HPDE6-E6E7 (cell line): Measurements from ENCODE around the gene TEKT1.
"Not testable (repeated sequence)": the region's sequence is repeated elsewhere in the genome, so short reads cannot be mapped to it uniquely, and the experiment has no call there.

Experiments used
- DNase-seq: peaks from one replicate; pipeline ENCODE4 v3.0.0; 2011; ENCODE audit warnings: missing footprints; ENCODE audit errors: extremely low spot score

Gene TEKT1

DNA sequence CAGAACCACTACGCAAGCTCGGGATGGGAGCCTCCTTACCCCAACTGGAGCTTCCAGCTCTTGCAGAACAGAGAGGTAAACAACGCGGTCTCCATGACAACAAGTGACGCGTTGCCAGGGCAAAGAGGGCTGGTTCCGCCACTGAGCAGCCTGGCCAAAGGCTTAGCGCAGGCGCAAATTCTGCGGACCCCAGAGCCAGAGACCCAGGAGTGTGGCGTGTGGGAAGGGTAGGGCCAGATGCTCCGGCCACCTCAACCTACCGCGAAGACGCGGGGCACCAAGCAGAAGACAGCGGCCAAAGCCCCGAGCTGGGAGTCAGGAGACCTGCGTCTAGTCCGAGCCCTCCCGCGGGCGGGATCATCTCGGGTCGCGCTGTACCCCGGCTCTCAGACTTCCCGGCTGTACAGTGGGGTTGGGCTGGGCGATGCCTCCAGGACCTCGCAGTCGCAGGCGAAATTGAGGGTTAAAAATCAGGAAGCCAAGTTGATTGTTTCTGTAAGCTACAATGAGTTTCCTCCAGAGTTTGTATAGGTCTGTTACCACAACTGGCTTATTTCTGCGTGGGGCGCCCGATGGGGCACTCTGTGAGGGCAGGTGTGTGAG lies at the start of gene TEKT1:
TSS of gene TEKT1 (minus strand) at position 69 of the 603 bp plus-strand sequence. CDS start 1,353 bp downstream, outside the sequence.
- DNase-seq = peak; percentile 83

DNA sequence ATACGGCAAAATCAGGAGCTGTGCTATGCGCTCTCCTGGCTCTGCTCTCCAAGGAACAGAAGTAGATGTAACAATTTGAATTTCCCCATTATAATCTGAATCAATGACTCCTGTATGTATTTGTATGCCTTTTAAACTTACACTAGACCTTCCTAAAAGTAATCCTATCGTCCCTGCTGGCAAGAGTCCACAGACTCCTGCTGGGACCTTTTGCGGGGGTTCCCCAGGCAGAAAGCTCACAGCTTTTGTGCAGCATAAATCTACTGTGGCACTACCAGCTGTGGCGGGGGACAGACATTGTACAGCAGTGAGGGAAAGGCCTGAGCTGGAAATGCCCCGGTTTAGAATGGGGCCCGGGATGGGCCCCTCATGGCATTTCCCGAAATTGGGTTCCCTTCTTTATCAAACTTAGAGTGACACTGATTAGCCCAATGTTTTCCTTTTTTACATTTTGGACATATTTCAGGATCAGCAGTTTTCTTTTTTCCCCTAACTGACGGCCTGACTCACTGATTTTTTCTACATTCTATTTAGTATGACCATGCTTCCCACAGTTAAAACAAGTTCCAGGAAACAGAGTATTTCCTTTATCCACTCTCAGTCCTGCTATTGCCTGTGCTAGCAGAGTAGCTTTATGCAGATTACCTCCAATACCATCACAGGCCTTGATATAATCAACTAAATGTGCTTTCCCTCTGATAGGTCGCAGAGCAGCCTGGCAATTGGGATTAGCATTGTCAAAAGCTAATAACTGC lies 47.9 kb upstream of the TEKT1 start:
- DNase-seq = not testable (repeated sequence)

DNA sequence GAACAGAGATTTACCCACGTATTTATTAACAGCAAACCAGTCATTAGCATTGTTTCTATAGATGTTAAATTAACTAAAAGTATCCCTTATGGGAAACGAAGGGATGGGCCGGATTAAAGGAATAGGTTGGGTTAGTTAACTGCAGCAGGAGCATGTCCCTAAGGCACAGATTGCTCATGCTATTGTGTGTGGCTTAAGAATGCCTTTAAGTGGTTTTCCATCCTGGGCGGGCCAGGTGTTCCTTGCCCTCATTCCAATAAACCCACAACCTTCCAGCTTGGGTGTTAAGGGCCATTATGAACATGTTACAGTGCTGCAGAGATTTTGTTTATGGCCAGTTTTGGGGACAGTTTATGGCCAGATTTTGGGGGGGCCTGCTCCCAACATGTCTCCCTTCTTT lies 43.7 kb upstream of the TEKT1 start:
- DNase-seq = not testable (repeated sequence)

DNA sequence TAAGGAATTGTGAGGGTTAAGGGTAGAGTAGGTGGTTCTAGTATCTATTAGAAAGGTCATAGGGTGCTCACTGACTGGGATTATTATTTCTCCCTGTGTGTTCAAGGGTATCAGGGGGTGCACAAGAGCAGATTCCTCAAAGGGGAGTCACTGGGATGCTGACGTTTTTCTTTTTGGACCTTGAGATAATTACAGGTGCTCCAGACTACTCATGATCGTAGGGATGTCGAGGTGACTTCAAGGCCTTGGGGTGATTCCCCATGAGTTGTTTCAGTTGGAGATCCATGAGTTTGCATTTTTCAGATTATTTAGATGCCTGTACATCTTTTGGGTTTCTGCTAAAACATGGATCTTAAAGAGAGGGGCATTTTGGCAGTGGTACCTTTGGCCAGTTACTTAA lies 41.4 kb upstream of the TEKT1 start:
- DNase-seq = no peak

DNA sequence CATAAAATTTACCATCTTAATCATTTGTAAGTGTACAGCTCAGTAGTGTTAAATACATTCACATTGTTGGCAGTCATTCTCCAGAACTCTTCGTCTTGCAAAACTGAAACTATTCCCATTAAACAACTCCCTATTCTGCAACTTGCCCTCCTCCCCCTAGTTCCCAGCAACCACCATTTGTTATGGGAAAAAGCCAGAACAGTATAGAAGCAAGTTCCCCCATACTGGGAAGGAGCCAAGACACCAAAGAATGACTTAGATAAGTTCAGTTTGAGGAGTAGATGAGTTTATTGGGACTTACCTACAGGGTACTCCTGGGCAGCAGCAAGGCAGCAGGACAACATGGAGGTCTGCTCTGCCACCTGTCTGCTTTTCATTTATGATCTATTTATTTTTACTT lies 39.3 kb upstream of the TEKT1 start:
- DNase-seq = no peak

DNA sequence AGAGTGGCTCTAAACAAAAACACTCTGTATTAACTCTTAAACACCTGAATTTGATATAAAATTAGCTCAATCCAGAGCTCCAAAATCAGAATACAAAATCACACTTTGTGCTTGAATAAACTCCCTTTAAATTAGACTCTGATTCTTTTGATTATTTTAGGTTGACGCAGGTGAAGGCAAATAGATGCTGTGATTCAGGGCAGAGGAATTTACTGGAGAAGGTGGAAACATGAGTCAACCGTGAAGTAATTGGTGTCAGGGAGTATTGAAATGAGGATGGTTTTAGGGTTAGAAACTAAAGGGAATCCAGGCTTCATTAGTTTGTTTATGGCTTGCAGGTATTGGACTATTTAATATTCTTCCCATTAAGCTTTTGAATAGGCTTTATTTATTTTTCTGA lies 37.1 kb upstream of the TEKT1 start:
- peak; percentile 48 for DNase-seq

DNA sequence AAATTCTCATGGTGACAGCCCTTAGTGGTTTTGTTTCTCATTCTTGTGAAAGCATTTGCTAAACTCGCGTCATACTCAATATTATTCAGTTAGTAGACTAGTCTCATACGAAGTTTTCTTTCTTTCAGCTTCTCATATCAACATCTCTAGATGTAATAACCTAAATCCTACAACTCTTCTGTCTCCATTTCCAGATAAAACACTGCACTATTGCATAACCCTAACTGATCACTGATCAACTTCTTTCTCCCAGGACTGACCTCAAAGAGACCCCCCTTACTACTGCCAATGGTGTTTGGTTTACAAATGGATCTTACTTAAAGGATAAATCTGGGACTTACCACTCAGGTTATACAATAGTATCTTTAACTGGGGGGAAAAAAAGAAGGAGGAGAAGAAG lies 36.3 kb upstream of the TEKT1 start:
- DNase-seq = no peak

DNA sequence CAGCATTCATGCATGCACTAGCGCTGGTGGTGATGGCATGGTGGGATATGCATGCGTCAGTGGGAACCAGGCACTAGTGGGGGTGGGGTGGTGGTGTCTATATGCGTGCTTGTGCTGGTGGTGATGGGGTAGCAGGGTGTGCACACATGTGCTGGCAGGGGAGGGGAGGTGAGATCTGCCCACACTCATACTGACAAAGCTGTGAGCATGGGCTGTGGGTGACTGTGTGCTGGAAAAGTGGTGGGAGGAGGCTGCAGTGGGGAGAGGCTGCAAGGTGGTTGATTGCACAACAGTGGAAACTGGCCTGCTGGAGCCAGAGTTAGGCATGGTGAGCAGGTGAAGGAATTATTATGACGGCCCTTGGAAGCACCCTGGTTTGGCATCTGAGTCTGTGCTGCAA lies 31.3 kb upstream of the TEKT1 start:
- DNase-seq = no peak

DNA sequence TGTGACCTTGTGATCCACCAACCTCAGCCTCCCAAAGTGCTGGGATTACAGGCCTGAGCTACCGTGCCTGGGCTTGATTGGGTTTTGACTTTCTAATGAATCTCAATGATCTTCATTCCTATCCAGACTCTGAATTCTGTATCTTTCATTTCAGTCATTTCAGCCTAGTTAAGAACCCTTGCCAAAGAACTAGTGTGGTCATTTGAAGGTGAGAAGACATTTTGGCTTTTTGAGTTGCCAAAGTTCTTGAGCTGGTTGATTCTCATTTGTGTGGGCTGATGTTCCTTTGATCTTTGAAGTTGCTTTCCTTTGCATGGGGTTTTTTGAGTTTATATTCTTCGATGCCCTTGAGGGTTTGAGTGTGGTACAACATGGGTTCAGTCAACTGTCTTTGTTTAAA lies 30.6 kb upstream of the TEKT1 start:
- no peak for DNase-seq

DNA sequence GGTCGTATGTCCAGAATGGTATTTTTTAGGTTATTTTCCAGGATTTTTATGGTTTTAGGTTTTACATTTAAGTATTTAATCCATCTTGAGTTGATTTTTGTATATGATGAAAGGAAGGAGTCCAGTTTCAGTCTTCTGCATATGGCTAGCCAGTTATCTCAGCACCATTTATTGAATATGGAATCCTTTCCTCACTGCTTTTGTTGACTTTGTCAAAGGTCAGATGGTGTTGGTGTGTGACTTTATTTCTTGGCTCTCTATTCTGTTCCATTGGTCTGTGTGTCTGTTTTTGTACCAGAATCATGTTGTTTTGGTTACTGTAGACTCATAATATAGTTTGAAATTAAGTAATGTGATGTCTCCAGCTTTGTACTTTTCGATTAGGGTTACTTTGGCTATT lies 26.4 kb upstream of the TEKT1 start:
- DNase-seq = no peak

DNA sequence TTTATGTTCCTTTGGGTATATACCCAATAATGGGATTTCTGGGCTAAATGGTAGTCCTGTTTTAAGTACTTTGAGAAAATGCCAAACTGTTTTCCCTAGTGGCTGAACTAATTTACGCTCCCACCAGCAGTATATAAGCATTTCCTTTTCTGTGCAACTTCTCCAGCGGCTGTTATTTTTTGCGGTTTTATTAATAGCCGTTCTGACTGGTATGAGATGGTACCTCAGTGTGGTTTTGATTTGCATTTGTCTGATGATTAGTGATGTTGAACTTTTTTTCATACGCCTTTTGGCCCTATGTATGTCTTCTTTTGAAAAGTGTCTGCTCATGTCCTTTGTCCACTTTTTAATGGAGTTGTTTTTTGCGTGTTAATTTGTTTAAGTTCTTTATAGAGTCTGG lies 25.8 kb upstream of the TEKT1 start:
- no peak for DNase-seq

DNA sequence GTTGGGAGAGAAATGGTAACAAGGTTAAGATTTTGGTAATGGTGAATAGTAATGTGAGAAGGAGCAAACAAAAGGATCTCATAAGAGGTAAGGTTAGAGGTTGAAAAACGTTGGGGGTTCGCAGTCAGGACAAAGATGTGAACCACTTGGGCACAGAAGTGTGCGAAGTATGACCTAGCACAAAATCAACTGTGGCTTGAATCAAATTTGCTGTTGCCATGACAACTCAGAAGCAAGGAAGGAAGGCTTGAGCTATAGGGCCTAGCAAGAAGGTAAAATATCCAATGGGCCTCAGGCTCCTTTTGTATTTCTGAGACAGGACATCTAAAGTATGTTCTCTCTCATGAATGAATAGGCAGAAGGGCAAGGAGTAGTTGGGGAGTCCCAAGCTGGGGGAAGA lies 24.5 kb upstream of the TEKT1 start:
- DNase-seq = no peak

DNA sequence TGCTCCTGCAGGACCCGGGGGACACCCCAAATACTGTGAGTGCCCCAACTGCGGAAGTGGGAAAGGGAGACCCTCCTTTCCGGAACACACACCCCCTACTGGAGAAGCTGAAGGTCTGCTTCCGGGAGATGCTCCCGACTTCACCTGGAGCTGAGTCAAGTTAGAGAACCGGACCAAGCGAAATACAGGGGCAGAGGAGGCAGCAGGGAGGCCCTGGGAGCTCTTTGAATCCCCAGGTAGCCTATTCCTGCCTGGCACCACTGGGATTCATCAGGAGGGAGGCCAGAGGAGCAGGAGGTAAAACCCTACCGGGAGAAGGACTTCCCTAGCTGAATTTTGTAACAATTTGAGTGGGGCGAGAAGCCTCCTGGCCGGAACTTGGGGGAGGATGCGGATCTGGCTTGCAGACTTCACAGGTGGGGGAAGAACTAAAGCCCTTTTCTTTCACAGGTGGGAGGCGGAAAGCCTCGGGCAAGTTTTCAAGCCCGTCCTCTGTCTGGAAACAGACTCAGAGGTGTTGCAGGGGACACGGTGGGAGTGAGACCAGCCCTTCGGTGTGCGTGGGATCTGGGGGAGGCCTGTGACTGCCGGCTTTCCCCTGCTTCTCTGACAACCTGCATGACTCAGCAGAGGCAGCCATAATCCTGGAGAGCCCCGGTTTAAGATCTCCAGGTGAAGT lies 22.4 kb upstream of the TEKT1 start:
- no peak for DNase-seq

DNA sequence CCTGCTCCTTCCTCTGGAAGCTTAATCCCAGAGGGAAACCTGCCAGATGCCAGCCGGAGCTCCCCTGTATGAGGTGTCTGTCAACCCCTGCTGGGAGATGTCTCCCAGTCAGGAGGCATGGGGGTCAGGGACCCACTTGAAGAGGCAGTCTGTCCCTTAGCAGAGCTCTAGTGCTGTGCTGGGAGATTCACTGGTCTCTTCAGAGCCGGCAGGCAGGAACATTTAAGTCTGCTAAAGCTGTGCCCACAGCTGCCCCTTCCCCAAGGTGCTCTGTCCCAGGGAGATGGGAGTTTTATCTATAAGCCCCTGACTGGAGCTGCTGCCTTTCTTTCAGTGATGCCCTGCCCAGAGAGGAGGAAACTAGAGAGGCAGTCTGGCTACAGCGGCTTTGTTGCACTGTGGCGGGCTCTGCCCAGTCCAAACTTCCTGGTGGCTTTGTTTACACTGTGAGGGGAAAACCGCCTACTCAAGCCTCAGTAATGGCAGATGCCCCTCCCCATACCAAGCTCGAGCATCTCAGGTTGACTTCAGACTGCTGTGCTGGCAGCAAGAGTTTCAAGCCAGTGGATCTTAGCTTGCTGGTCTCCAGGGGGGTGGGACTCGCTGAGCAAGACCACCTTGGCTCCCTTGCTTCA lies 17.1 kb upstream of the TEKT1 start:
- not testable (repeated sequence) for DNase-seq

DNA sequence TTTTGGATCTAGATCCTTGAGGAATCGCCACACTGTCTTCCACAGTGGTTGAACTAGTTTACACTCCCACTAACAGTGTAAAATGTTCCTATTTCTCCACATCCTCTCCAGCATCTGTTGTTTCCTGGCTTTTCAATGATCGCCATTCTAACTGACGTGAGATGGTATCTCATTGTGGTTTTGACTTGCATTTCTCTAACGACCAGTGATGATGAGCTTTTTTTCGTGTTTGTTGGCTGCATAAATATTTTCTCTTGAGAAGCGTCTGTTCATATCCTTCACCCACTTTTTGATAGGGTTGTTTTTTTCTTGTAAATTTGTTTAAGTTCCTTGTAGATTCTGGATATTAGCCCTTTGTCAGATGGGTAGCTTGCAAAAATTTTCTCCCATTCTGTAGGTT lies 14.6 kb upstream of the TEKT1 start:
- DNase-seq = not testable (repeated sequence)

DNA sequence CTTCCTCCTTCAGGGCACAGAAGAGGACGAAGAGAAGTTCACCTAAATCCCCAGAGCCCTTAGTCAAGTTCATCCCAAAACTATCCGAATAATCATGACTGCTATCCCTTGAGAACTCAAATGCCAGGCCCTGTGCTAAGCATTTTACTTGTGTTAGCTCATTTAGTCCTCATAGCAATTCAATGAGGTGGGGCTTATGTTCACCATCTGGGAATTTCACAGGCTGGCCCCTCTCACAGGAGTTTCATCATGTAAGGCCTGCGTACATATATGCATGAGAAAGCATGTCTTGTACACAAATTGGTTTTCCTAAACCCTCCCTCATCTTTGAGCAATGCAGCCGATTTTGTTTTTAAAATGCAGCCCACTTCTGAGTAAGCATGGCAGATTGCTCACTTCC lies 12.9 kb upstream of the TEKT1 start:
- DNase-seq = not testable (repeated sequence)

DNA sequence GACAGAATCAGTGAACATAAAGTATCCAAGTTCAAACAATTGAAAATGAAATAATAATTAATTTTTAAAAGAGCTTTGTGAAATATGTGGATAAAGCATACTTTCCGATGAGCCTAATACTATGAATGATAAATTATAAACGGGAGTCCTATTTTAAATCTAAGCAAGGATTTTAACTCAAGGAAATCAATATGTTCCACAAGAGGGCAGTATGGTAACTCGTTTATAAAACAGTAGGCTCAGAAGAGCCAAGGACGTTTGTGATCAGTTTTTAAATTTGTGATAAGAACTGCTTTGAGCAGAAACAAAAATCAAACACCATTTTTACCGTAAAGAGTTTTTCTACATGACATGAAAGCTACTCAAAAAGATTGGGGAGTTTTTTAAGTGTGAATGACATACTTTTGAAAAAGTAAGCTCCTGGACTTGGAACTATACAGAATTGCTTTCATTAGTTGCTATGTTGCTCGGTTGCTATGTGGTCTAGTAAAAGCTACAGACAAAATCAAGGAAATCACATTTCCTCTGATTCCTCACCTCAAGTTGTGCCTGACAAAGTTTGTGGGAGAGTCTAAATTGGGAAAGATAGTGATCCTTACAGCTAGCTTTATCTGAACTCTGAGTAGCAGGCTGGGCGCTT lies 11.8 kb upstream of the TEKT1 start:
- no peak for DNase-seq

DNA sequence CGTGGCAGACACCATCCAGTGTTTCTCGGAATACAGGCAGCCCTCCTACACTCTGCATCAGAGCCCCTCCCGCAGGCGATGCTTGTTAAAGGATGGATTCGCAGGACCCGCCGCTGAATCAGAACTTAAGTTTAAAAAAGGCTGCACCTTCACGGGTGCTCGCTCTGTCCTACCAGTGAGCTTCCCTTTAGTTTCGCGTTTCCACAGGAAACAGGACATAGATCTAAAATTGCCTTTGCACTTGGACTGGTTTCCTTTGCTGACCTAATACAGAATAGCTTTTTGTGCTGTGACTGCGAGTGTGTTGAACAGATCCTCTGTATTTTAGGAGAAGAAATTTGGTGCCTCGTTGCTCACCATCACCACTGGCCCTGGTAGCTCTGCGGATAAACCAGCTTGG lies 10.2 kb upstream of the TEKT1 start:
- DNase-seq = not testable (repeated sequence)

DNA sequence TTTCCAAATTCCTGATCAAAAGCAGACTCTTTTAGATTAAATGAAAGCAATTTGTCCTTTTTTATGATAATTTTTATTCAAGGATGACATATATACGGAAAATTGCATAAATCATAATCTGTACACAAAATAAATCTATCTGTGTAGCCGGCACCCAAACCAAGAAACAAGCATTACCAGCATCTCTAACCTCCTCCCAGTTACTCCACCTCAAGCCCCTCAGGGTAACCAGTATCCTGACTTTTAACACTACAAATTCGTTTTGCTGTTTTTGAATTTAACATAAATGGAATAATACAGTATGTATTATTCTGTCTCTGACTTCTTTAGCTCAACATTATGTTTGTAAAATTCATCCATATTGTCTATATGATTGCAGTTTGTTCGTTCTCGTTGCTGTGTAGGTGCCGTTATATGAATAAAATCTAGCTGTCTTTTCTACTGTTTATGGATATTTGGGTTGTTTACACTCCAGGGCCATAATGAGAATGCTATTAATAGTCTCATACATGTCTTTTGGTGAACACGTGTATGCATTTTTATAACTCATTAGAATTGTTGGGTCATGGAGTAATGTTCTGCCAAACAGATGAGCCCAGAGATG lies 1.0 kb downstream of the TEKT1 start:
- no peak for DNase-seq

DNA sequence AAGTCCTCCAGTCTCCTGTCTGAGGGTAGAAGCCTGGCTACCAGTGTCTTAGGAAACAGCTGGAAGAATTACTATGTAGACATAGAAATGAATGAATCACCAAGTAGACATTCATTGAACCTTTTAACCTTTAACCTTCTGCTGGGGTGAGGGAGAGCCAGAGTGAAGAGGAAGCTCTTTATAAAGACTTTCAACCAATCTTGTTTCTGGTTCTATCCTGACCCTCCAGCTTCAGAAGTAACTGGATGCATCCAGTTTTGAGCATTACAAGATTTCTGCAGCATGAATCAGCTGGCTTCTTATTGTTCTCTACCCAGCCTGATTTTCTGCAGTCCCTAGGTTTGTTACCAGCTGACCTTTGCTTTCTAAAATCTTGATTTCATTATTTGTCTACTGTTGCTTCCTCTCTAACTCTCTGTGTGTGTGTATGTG lies 8.5 kb downstream of the TEKT1 start:
- peak; percentile 77 for DNase-seq

DNA sequence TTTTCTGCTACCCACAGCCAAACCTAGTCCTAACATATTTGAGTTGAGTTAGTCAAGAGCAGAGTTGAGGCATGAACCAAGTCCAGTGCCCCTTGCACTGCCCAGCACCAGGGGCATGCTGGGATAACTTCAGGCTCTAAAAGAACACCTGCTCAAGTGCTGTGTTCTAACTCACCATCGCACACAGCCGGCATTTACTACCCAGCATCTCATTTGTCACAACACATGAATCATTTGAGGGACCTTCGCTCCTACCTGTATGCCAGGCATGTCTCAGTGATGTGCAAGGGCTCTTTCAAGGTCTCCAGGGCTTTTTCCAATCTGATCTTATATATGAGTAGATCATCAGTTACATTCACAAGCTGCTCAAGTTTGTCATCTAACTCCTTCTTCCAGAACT lies 12.6 kb downstream of the TEKT1 start:
- DNase-seq = no peak

DNA sequence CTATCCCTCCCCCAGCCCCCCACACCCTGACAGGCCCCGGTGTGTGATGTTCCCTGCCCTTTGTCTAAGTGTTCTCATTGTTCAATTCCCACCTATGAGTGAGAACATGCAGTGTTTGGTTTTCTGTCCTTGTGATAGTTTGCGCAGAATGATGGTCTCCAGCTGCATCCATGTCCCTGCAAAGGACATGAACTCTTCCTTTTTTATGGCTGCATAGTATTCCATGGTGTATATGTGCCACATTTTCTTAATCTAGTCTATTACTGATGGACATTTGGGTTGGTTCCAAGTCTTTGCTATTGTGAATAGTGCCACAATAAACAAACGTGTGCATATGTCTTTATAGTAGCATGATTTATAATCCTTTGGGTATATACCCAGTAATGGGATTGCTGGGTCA lies 15.2 kb downstream of the TEKT1 start:
- not testable (repeated sequence) for DNase-seq
